Activated B cell treated with CpG ODN at 0.5 μM for 24 hours (primary cell): ENCODE data around the gene KIAA1217. TPM values are rescaled to one million over a fixed set of nuclear protein-coding genes. Genes with fewer than 3 reads are reported as not detected.

Source experiments
- ATAC-seq: fragments of 200-7000 bp; cut with Tn5 transposase; one replicate; pipeline ENCODE4 v1.10.0; 2021; ENCODE audit warnings: low read depth, mild to moderate bottlenecking, moderate library complexity
- CTCF ChIA-PET: fragments of 350-600 bp; sonication (Branson Sonifier 250); formaldehyde crosslinking; loops from one replicate; lab custom pipeline; 2021; ENCODE audit warnings: antibody characterized with exemption; lab: Charles Lee
- POLR2A ChIA-PET: fragments of 350-600 bp; sonication (Branson Sonifier 250); formaldehyde crosslinking; loops from one replicate; lab custom pipeline; 2021; ENCODE audit warnings: antibody characterized with exemption; lab: Charles Lee
- DNase-seq: peaks from one replicate; pipeline ENCODE4 v3.0.0; 2022
- H3K27ac Mint-ChIP-seq: one replicate; pipeline ENCODE4 v1.8.0; 2020; ENCODE audit warnings: mixed read lengths
- H3K27me3 Mint-ChIP-seq: one replicate; pipeline ENCODE4 v1.8.0; 2021; ENCODE audit warnings: mixed read lengths
- H3K36me3 Mint-ChIP-seq: one replicate; pipeline ENCODE4 v1.8.0; 2021; ENCODE audit warnings: low read depth, mixed read lengths
- H3K4me1 Mint-ChIP-seq: one replicate; pipeline ENCODE4 v1.8.0; 2021; ENCODE audit warnings: mixed read lengths
- H3K4me3 Mint-ChIP-seq: one replicate; pipeline ENCODE4 v1.8.0; 2020; ENCODE audit warnings: mild to moderate bottlenecking, mixed read lengths
- H3K9me3 Mint-ChIP-seq: one replicate; pipeline ENCODE4 v1.8.0; 2020; ENCODE audit warnings: mixed read lengths
- CTCF ChIP-seq: fragments of 200-600 bp; IDR thresholded peaks from one replicate; pipeline ENCODE4 v1.8.0; 2022; ENCODE audit warnings: antibody characterized with exemption, mild to moderate bottlenecking
- intact Hi-C: fragments of 100-400 bp; cut with micrococcal nuclease; formaldehyde crosslinking; loops from one replicate; pipeline ENCODE4 v1.15.1; 2024
- total RNA-seq: library from RNA; stranded (reverse); gene quantifications from 2 replicates; pipeline ENCODE4 v1.2.3, GENCODE V29; 2022

The KIAA1217 gene
- total RNA-seq, 1 donor from 2014 or later = 0.71 TPM

DNA sequence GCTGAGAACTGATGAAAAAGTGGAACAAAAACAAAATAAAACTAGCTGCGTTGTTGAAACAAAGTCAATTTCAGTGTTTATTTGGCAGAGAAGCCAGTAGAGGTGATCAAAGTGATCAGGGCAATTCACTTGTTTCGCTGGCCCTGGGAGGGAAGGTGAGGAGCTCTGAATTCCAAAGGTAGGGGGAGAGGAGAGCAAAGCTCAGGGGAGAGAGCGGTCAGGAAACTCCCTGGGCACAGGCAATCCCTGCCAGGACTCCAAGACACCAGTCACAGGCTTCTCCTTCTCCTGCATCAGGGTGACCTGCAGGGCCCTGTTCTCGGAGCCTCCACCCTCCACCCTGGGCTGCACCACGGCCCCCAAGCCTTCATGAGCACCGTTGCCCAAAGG lies 6.8 kb upstream of the KIAA1217 start:
- ATAC-seq (no peak), DNase-seq (no peak)
- POLR2A ChIA-PET = no interaction called here
- intact Hi-C loops = no loop called here
- Mint-ChIP-seq H3K4me3 (no peak overlapping the region), H3K9me3 (no peaks in the 10 kb centered on the region), H3K27me3 (peaks cover 4% of the 10 kb centered on the region), H3K4me1 (no peaks in the 10 kb centered on the region), H3K27ac (no peak overlapping the region), H3K36me3 (no peaks in the 10 kb centered on the region)
- CTCF ChIA-PET = interaction anchor here (0.8 kb wide), 1 partner anchor 12 kb away, joined by 3 read pairs; no protein-coding TSS in a partner anchor
- no peak for TF ChIP-seq CTCF

DNA sequence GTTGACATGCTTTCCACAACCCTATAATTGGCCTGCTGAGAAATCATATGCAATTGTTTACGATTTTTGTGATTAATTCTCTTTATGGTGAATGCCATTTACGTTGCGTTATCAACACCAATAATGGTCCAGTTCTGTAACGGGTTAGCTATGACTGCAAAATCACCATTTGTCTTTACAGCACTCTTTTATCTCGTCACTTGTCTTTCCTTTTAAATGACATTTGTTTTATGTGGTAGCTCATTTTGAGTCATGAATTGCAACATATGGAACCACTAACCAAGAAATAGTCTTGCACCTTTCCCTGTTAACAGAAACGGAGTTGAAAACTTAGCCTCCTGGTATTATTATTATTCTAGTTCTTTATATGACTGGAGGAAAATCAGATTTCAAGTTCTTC lies 3.1 kb upstream of the KIAA1217 start:
- H3K36me3 Mint-ChIP-seq = no peaks in the 10 kb centered on the region
- ATAC-seq = no peak
- intact Hi-C loops = no loop called here

GRCh38 chr10:24206334-24206733 lies 2.6 kb upstream of the KIAA1217 start:
- peaks cover 18% of the 10 kb centered on the region for H3K4me1 Mint-ChIP-seq
- DNase-seq = no peak
- ChIA-PET CTCF (no interaction called here), POLR2A (no interaction called here)
- H3K36me3 Mint-ChIP-seq = no peaks in the 10 kb centered on the region
- no peak for TF ChIP-seq CTCF
- no peak for ATAC-seq
- peaks cover 2% of the 10 kb centered on the region for H3K9me3 Mint-ChIP-seq
- no peak overlapping the region for H3K27ac Mint-ChIP-seq
- H3K4me3 Mint-ChIP-seq = no peak overlapping the region
- peaks cover 21% of the 10 kb centered on the region for H3K27me3 Mint-ChIP-seq
- intact Hi-C loops = no loop called here

More for the DNA sequence above, 3.1 kb upstream of the KIAA1217 start:
- no peaks in the 10 kb centered on the region for H3K9me3 Mint-ChIP-seq
- no peak overlapping the region for H3K4me3 Mint-ChIP-seq
- no peak for DNase-seq
- no peak for TF ChIP-seq CTCF
- ChIA-PET POLR2A (no interaction called here), CTCF (no interaction called here)
- no peak overlapping the region for H3K27ac Mint-ChIP-seq
- peaks cover 18% of the 10 kb centered on the region for H3K4me1 Mint-ChIP-seq
- H3K27me3 Mint-ChIP-seq = peaks cover 19% of the 10 kb centered on the region

- Mint-ChIP-seq H3K27ac (no peak overlapping the region), H3K4me3 (no peak overlapping the region), H3K27me3 (peaks cover 20% of the 10 kb centered on the region), H3K4me1 (peaks cover 18% of the 10 kb centered on the region), H3K9me3 (peaks cover 2% of the 10 kb centered on the region), H3K36me3 (no peaks in the 10 kb centered on the region)
- DNase-seq (no peak), ATAC-seq (no peak)
- POLR2A ChIA-PET = no interaction called here
- intact Hi-C loops = no loop called here
- TF ChIP-seq CTCF = no peak
- CTCF ChIA-PET = no interaction called here
Observed at GRCh38 chr10:24206926-24207325, 2.0 kb upstream of the KIAA1217 start.

- no peak for TF ChIP-seq CTCF
- DNase-seq (no peak), ATAC-seq (no peak)
- peaks cover 2% of the 10 kb centered on the region for H3K9me3 Mint-ChIP-seq
- no peak overlapping the region for H3K4me3 Mint-ChIP-seq
- H3K27me3 Mint-ChIP-seq = peaks cover 17% of the 10 kb centered on the region
- H3K4me1 Mint-ChIP-seq = peaks cover 18% of the 10 kb centered on the region
- CTCF ChIA-PET = no interaction called here
- H3K27ac Mint-ChIP-seq = no peak overlapping the region
- POLR2A ChIA-PET = no interaction called here
- intact Hi-C loops = no loop called here
- H3K36me3 Mint-ChIP-seq = no peaks in the 10 kb centered on the region
Observed at GRCh38 chr10:24207341-24207740, 1.6 kb upstream of the KIAA1217 start.
